Measurements from ENCODE around the gene ELL.
"Not testable (repeated sequence)": the region's sequence is repeated elsewhere in the genome, so short reads cannot be mapped to it uniquely, and the experiment has no call there.

Gene ELL

GRCh38 chr19:18541258-18541991, 19.6 kb upstream of the ELL start:
- H3K4me3 ChIP-seq (ENCODE audit: low read depth, low read length): no peak overlapping the region
- TF ChIP-seq CTCF (IDR thresholded peaks at IDR 0.05; ENCODE audit: low read depth, low read length, missing control alignments): no peak
- no peak for DNase-seq (ENCODE audit: low read depth)

- DNase-seq (ENCODE audit: low read depth); H3K4me3 ChIP-seq (ENCODE audit: low read depth, low read length): not testable (repeated sequence)
Measured at GRCh38 chr19:18540200-18540599, 18.3 kb upstream of the ELL start.

- TF ChIP-seq CTCF (IDR thresholded peaks at IDR 0.05; ENCODE audit: low read depth, low read length, missing control alignments): no peak
- H3K4me3 ChIP-seq (ENCODE audit: low read depth, low read length): no peak overlapping the region
Measured at GRCh38 chr19:18539372-18539771, 17.5 kb upstream of the ELL start.

GRCh38 chr19:18538115-18538514, 16.2 kb upstream of the ELL start:
- H3K4me3 ChIP-seq (ENCODE audit: low read depth, low read length): no peak overlapping the region
- no peak for DNase-seq (ENCODE audit: low read depth)
- TF ChIP-seq CTCF (IDR thresholded peaks at IDR 0.05; ENCODE audit: low read depth, low read length, missing control alignments): no peak

More at GRCh38 chr19:18539372-18539771, 17.5 kb upstream of the ELL start:
- no peak for DNase-seq (ENCODE audit: low read depth)

GRCh38 chr19:18537431-18537830, 15.6 kb upstream of the ELL start:
- no peak overlapping the region for H3K4me3 ChIP-seq (ENCODE audit: low read depth, low read length)
- TF ChIP-seq CTCF (IDR thresholded peaks at IDR 0.05; ENCODE audit: low read depth, low read length, missing control alignments): no peak
- DNase-seq (ENCODE audit: low read depth): no peak

GRCh38 chr19:18536475-18536874, 14.6 kb upstream of the ELL start:
- no peak for TF ChIP-seq CTCF (IDR thresholded peaks at IDR 0.05; ENCODE audit: low read depth, low read length, missing control alignments)
- DNase-seq (ENCODE audit: low read depth): no peak
- H3K4me3 ChIP-seq (ENCODE audit: low read depth, low read length): no peak overlapping the region

- DNase-seq (ENCODE audit: low read depth): no peak
- no peak for TF ChIP-seq CTCF (IDR thresholded peaks at IDR 0.05; ENCODE audit: low read depth, low read length, missing control alignments)
- no peak overlapping the region for H3K4me3 ChIP-seq (ENCODE audit: low read depth, low read length)
Measured at GRCh38 chr19:18533058-18533457, 11.2 kb upstream of the ELL start.
